HG03520 (cell line): ENCODE measurements around the gene SDHAF2.

ENCODE experiments used
- ATAC-seq: cut with Tn5 transposase; IDR thresholded peaks from one replicate; pipeline ENCODE4 v1.9.1; 2021; ENCODE audit warnings: mild to moderate bottlenecking, moderate library complexity; ENCODE audit not compliant: unreplicated experiment

Gene SDHAF2

GRCh38 chr11:61495801-61496601 is 66.1 kb downstream of the SDHAF2 start:
- ATAC-seq: no peak
